ENCODE results near the gene ACTRT2. TPM values are rescaled to one million over a fixed set of nuclear protein-coding genes. Genes with fewer than 3 reads are reported as not detected.

The ACTRT2 gene
- total RNA-seq, 4 donors from 2014 or later, result not detected

GRCh38 chr1:3016641-3017439, 4.4 kb upstream of the ACTRT2 start:
- H3K4me3 ChIP-seq, result no peak overlapping the region
- no peak overlapping the region for H3K27ac ChIP-seq
- H3K4me1 ChIP-seq, result no peaks in the 10 kb centered on the region
- no peaks in the 10 kb centered on the region for H3K27me3 ChIP-seq
- peak in 2 of 3 donors; percentile 32 to 40 for DNase-seq
- H3K36me3 ChIP-seq, result no peaks in the 10 kb centered on the region
- no peaks in the 10 kb centered on the region for H3K9me3 ChIP-seq
- TF ChIP-seq CTCF (IDR thresholded peaks at IDR 0.05) (no peak), POLR2A (IDR thresholded peaks at IDR 0.05) (no peak)

- H3K27me3 ChIP-seq, result no peaks in the 10 kb centered on the region
- H3K9me3 ChIP-seq, result no peaks in the 10 kb centered on the region
- H3K36me3 ChIP-seq, result no peaks in the 10 kb centered on the region
- H3K27ac ChIP-seq, result no peak overlapping the region
- no peaks in the 10 kb centered on the region for H3K4me1 ChIP-seq
- TF ChIP-seq POLR2A (IDR thresholded peaks at IDR 0.05) (no peak), CTCF (IDR thresholded peaks at IDR 0.05) (no peak)
- H3K4me3 ChIP-seq, result no peak overlapping the region
- peak in 1 of 3 donors; percentile 41 for DNase-seq
These were observed 3.7 kb upstream of the ACTRT2 start for GRCh38 chr1:3017440-3018050.

- Histone ChIP-seq H3K36me3 (no peaks in the 10 kb centered on the region), H3K27me3 (no peaks in the 10 kb centered on the region), H3K4me1 (no peaks in the 10 kb centered on the region), H3K9me3 (no peaks in the 10 kb centered on the region), H3K27ac (no peak overlapping the region), H3K4me3 (no peak overlapping the region)
- no peak for TF ChIP-seq POLR2A (IDR thresholded peaks at IDR 0.05)
- TF ChIP-seq CTCF (IDR thresholded peaks at IDR 0.05), result no peak
- DNase-seq, result peak in 2 of 3 donors; percentile 18 to 34
These were observed 3.2 kb upstream of the ACTRT2 start for GRCh38 chr1:3018051-3018471.

- Histone ChIP-seq H3K36me3 (no peaks in the 10 kb centered on the region), H3K9me3 (no peaks in the 10 kb centered on the region), H3K27ac (no peak overlapping the region), H3K4me3 (no peak overlapping the region), H3K27me3 (no peaks in the 10 kb centered on the region), H3K4me1 (no peaks in the 10 kb centered on the region)
- DNase-seq, result peak in 1 of 3 donors; percentile 35
- no peak for TF ChIP-seq POLR2A (IDR thresholded peaks at IDR 0.05)
- no peak for TF ChIP-seq CTCF (IDR thresholded peaks at IDR 0.05)
These were observed 2.7 kb upstream of the ACTRT2 start for GRCh38 chr1:3018576-3018975.

GRCh38 chr1:3019007-3019515, 2.2 kb upstream of the ACTRT2 start:
- H3K36me3 ChIP-seq, result no peaks in the 10 kb centered on the region
- no peaks in the 10 kb centered on the region for H3K9me3 ChIP-seq
- no peak overlapping the region for H3K27ac ChIP-seq
- DNase-seq, result peak in 2 of 3 donors; percentile 32 to 36
- no peaks in the 10 kb centered on the region for H3K4me1 ChIP-seq
- TF ChIP-seq CTCF (IDR thresholded peaks at IDR 0.05), result no peak
- TF ChIP-seq POLR2A (IDR thresholded peaks at IDR 0.05), result no peak
- no peaks in the 10 kb centered on the region for H3K27me3 ChIP-seq
- no peak overlapping the region for H3K4me3 ChIP-seq

Data from Peyer's patch (tissue), 4 donors.